ENCODE measurements around the gene TSPAN2. TPM values are rescaled to one million over a fixed set of nuclear protein-coding genes. Genes with fewer than 3 reads are reported as not detected.
A peak's percentile ranks its signal among the peaks of the same experiment; 100 is the strongest.

The TSPAN2 gene
- total RNA-seq (9.9 TPM), polyA plus RNA-seq (ENCODE audit: insufficient read depth, low read depth, low replicate concordance) (14.6 TPM)
- long read RNA-seq, donor 1, transcript TSPAN2-202 (8 exons, 3,177 nt), result major isoform, 8 of 8 reads
- long read RNA-seq, donor 1, partial matches to known transcripts, result 0 of 8 reads
- long read RNA-seq, donor 1, other reads (novel, unspliced or antisense), result 0 of 8 reads
- long read RNA-seq, donor 2, transcript TSPAN2-202 (8 exons, 3,177 nt), result major isoform, 11 of 12 reads
- long read RNA-seq, donor 2, partial matches to known transcripts, result 0 of 12 reads
- long read RNA-seq, donor 2, other reads (novel, unspliced or antisense), result 0 of 12 reads
- long read RNA-seq, donor 3, transcript TSPAN2-202 (8 exons, 3,177 nt), result major isoform, 17 of 18 reads
- long read RNA-seq, donor 3, partial matches to known transcripts, result 0 of 18 reads
- long read RNA-seq, donor 3, other reads (novel, unspliced or antisense), result 0 of 18 reads
- long read RNA-seq, donor 4, transcript TSPAN2-202 (8 exons, 3,177 nt), result major isoform, 9 of 10 reads
- long read RNA-seq, donor 4, partial matches to known transcripts, result 0 of 10 reads
- long read RNA-seq, donor 4, other reads (novel, unspliced or antisense), result 0 of 10 reads
- long read RNA-seq, donor 5, partial matches to known transcripts, result 0 of 3 reads
- long read RNA-seq, donor 5, other reads (novel, unspliced or antisense), result 0 of 3 reads
- long read RNA-seq, donor 6, transcript TSPAN2-202 (8 exons, 3,177 nt), result major isoform, 5 of 5 reads
- long read RNA-seq, donor 6, partial matches to known transcripts, result 0 of 5 reads
- long read RNA-seq, donor 6, other reads (novel, unspliced or antisense), result 0 of 5 reads
- long read RNA-seq, donor 7, partial matches to known transcripts, result 0 of 6 reads
- long read RNA-seq, donor 7, other reads (novel, unspliced or antisense), result 1 of 6 reads
- long read RNA-seq, donor 8, transcript TSPAN2-202 (8 exons, 3,177 nt), result major isoform, 21 of 24 reads
- long read RNA-seq, donor 8, partial matches to known transcripts, result 0 of 24 reads
- long read RNA-seq, donor 8, other reads (novel, unspliced or antisense), result 0 of 24 reads
- long read RNA-seq, donor 9, transcript TSPAN2-202 (8 exons, 3,177 nt), result major isoform, 10 of 11 reads
- long read RNA-seq, donor 9, partial matches to known transcripts, result 0 of 11 reads
- long read RNA-seq, donor 9, other reads (novel, unspliced or antisense), result 0 of 11 reads
- long read RNA-seq, donor 10, transcript TSPAN2-202 (8 exons, 3,177 nt), result major isoform, 11 of 12 reads
- long read RNA-seq, donor 10, partial matches to known transcripts, result 0 of 12 reads
- long read RNA-seq, donor 10, other reads (novel, unspliced or antisense), result 0 of 12 reads

DNA sequence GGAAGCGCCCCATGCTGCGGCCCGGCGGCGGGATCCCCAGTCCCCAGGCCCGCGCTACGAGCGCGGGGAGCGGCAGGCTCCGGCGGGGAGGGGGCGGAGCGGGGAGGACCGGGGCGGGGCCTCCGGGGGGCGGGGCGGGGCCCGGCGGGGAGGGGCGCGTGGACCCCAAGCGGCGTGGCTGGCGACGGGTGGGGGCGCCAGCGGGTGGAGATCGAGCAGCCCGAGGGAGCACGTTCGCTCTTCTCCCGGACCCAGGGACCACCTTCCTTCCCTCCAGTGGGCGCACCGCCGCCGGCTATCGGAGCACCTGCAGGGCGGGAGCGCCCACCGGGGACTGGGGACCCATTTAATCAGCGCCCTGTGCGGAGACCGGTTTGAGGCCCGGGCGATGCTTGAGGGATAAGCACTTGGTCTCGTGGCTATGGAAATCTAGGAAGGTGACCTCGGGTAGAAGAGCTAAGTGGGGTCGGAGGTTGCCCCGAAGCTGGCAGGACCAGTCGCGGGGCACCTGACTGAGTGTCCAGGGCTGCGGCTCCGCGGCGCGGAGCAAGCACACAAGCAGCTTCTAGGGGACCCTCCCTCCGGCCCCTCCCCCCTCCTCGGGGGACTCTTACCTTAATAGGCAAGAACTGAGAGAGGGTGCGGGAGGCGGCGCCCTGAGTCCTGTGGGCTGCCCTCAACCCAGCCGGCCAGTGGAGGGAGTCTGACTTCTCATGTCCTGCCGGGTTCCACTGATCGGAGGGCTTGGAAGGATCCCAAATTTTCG is at the start of gene TSPAN2:
TSPAN2 (minus strand) TSS at position 84 of the 766 bp plus-strand sequence; CDS start at position 13, 71 bp downstream.
- H3K4me3 ChIP-seq (ENCODE audit: low read length in 3 of 3), result peak within 1 kb of the TSS; percentile 60 to 66 (median 66)
- H3K36me3 ChIP-seq (ENCODE audit: control insufficient read depth in 2 of 3, insufficient read depth in 3 of 3, low read length in 3 of 3), result no peaks in the 10 kb centered on the region
- TF ChIP-seq, protein P1, sequence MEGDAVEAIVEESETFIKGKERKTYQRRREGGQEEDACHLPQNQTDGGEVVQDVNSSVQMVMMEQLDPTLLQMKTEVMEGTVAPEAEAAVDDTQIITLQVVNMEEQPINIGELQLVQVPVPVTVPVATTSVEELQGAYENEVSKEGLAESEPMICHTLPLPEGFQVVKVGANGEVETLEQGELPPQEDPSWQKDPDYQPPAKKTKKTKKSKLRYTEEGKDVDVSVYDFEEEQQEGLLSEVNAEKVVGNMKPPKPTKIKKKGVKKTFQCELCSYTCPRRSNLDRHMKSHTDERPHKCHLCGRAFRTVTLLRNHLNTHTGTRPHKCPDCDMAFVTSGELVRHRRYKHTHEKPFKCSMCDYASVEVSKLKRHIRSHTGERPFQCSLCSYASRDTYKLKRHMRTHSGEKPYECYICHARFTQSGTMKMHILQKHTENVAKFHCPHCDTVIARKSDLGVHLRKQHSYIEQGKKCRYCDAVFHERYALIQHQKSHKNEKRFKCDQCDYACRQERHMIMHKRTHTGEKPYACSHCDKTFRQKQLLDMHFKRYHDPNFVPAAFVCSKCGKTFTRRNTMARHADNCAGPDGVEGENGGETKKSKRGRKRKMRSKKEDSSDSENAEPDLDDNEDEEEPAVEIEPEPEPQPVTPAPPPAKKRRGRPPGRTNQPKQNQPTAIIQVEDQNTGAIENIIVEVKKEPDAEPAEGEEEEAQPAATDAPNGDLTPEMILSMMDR (IDR thresholded peaks at IDR 0.05; ENCODE audit: borderline replicate concordance, extremely low read depth, insufficient read depth), result no peak
- no peaks in the 10 kb centered on the region for H3K9me3 ChIP-seq (ENCODE audit: control insufficient read depth in 2 of 3, insufficient read depth in 1 of 3, low read length in 3 of 3)
- DNase-seq (peak; percentile 86 to 93 (median 87)), FAIRE-seq (no peak)
- peaks cover 0 to 4% (median 0%) of the 10 kb centered on the region in 3 donors for H3K4me1 ChIP-seq (ENCODE audit: control insufficient read depth in 2 of 3, insufficient read depth in 2 of 3, low read depth in 1 of 3, low read length in 3 of 3)
- intact Hi-C loops (cut with DNase I), result no loop called here
- H3K27ac ChIP-seq (ENCODE audit: low read depth in 2 of 2, low read length in 2 of 2), result peak within 1 kb of the TSS; percentile 32 to 68
- H3K27me3 ChIP-seq (ENCODE audit: control insufficient read depth, insufficient read depth, low read length), result no peaks in the 10 kb centered on the region
- H3K9ac ChIP-seq (ENCODE audit: low read length in 3 of 3), result peak within 1 kb of the TSS in 2 of 3 donors; percentile 23 to 39

DNA sequence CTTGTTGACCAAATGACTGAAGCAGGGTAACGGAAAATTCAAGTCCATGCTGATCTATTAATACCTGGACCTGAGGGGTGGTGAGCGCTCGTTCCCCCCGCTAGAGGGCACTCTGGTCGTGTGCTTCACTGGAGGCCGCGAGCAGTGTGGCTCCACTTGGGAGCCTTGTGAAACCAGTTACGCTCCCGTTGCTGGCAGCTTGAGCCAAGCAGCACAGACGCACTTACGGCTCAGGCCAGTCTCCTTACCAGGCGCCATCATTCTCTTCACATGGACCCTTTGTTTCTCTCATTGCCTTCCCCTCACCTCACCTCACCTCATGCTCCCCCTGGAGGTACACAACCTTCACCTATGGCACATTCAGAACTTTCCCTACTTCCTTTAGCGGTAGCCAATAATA is 49.7 kb upstream of the TSPAN2 start:
- H3K9ac ChIP-seq (ENCODE audit: low read length in 3 of 3), result no peak overlapping the region

More for the DNA sequence above, 49.7 kb upstream of the TSPAN2 start:
- H3K9me3 ChIP-seq (ENCODE audit: control insufficient read depth in 2 of 3, insufficient read depth in 1 of 3, low read length in 3 of 3), result no peaks in the 10 kb centered on the region
- H3K4me1 ChIP-seq (ENCODE audit: control insufficient read depth in 2 of 3, insufficient read depth in 2 of 3, low read depth in 1 of 3, low read length in 3 of 3), result no peaks in the 10 kb centered on the region
- DNase-seq, result peak; percentile 87 to 95 (median 92)
- H3K27me3 ChIP-seq (ENCODE audit: control insufficient read depth, insufficient read depth, low read length), result no peaks in the 10 kb centered on the region
- H3K27ac ChIP-seq (ENCODE audit: low read depth in 2 of 2, low read length in 2 of 2), result no peak overlapping the region
- no peaks in the 10 kb centered on the region for H3K36me3 ChIP-seq (ENCODE audit: control insufficient read depth in 2 of 3, insufficient read depth in 3 of 3, low read length in 3 of 3)
- TF ChIP-seq, protein P1 (IDR thresholded peaks at IDR 0.05; ENCODE audit: borderline replicate concordance, extremely low read depth, insufficient read depth), result peak; percentile 75
- intact Hi-C loops (cut with DNase I), result no loop called here
- no peak overlapping the region for H3K4me3 ChIP-seq (ENCODE audit: low read length in 3 of 3)
- peak; percentile 72 for FAIRE-seq
